Adrenal gland (tissue), 12 donors: ENCODE measurements around the gene EFNA3. TPM values are rescaled to one million over a fixed set of nuclear protein-coding genes. Genes with fewer than 3 reads are reported as not detected.

Experiments used
- DNase-seq, 7 donors: peaks; one replicate each; pipeline ENCODE4 v3.0.0-alpha.2; 2019 to 2020
- H3K27ac ChIP-seq, 5 donors: fragments of 200-600 bp; sonication (generic) in 4 of 5; 1 replicate in 3 of 5; 2 replicates in 2 of 5; pipeline versions ENCODE4 v1.5.1 to v1.8.0; 2016 to 2020; ENCODE audit warnings: mild to moderate bottlenecking in 1 of 5
- H3K27me3 ChIP-seq: fragments of 200-600 bp; 2 replicates; pipeline ENCODE4 v1.8.0; 2021
- H3K36me3 ChIP-seq, 2 donors: fragments of 200-600 bp; replicated peaks in 1 of 2; 1 replicate in 1 of 2; 2 replicates in 1 of 2; pipeline versions ENCODE4 v1.5.1 to v1.8.0; 2018 to 2022
- H3K4me1 ChIP-seq, 2 donors: fragments of 200-600 bp; replicated peaks in 1 of 2; 1 replicate in 1 of 2; 2 replicates in 1 of 2; pipeline versions ENCODE4 v1.5.1 to v1.8.0; 2018 to 2021
- H3K4me3 ChIP-seq, 4 donors: fragments of 200-600 bp; sonication (generic) in 3 of 4; one replicate each; pipeline ENCODE4 v1.5.1; 2016 to 2018
- H3K9me3 ChIP-seq, 3 donors: fragments of 200-600 bp; sonication (generic) in 1 of 3; replicated peaks in 1 of 3; 1 replicate in 2 of 3; 2 replicates in 1 of 3; pipeline versions ENCODE4 v1.5.1 to v1.8.0; 2016 to 2021
- CTCF ChIP-seq, 6 experiments: fragments of 450-650 bp in 4 of 6; fragments of 200-600 bp in 2 of 6; sonication (generic) in 1 of 6; IDR thresholded peaks; 1 replicate in 5 of 6; 2 replicates in 1 of 6; pipeline versions ENCODE4 v1.5.1 to v1.8.0; 2016 to 2021; ENCODE audit warnings: antibody characterized with exemption in 6 of 6, mild to moderate bottlenecking in 2 of 6, moderate library complexity in 1 of 6
- POLR2A ChIP-seq, 2 donors: fragments of 450-650 bp; IDR thresholded peaks; one replicate each; pipeline ENCODE4 v1.6.1; 2017; ENCODE audit warnings: antibody characterized with exemption in 2 of 2, mild to moderate bottlenecking in 2 of 2, moderate library complexity in 1 of 2
- WGBS, 4 donors: extraction: QIAGEN DNeasy Blood & Tissue Kit in 2 of 4; methylation state at CpG; one replicate each; pipeline versions ENCODE4 v1.1.5 to v1.1.7; 2013 to 2017; 5-methylcytosine and 5-hydroxymethylcytosine counted together
- intact Hi-C, 2 donors: fragments of 100-400 bp; cut with DNase I; formaldehyde crosslinking; loops; one replicate each; pipeline versions ENCODE4 v1.14.1 to v1.15.0; 2022 to 2023
- polyA plus RNA-seq, 3 donors: library from polyadenylated mRNA; stranded (reverse); fragments of 200-250 nt in 2 of 3; fragments of 350-450 nt in 1 of 3; fragmentation: Illumina TruSeq in 1 of 3; extraction: RNeasy Lipid Tissue Mini Kit (QIAGEN cat#74804) in 1 of 3; gene quantifications; one replicate each; pipeline ENCODE4 v1.2.3, GENCODE V29; 2013 to 2014
- total RNA-seq, 9 donors: library from RNA; depleted of rRNA in 4 of 9; stranded (reverse); fragments of >200 nt in 4 of 9; fragments of 120-200 nt in 1 of 9; fragmentation: NEBNext Ultra II Directional in 1 of 9; extraction: Animal tissue kit (Norgen Biotek cat#: 25700) in 1 of 9; gene quantifications; one replicate each; pipeline versions ENCODE4 v1.1.0 to v1.2.4, GENCODE V29; 2013 to 2023
- donor health status: healthy with polysubstance abuse.
- donor health status: Bipolar disorder and iron deficiency.
- donor health status: DM: yes; HTN: yes; CAD: no.
- donor health status: DM: no; HTN: no; CAD: no.
- donor health status: DM: no; HTN: no; CAD: no.
- donor health status: DM: yes; HTN: yes; CAD: no.

EFNA3 gene
- total and polyA plus RNA-seq, 12 donors, result 1.4 to 7.3 (median 3.3) TPM

DNA sequence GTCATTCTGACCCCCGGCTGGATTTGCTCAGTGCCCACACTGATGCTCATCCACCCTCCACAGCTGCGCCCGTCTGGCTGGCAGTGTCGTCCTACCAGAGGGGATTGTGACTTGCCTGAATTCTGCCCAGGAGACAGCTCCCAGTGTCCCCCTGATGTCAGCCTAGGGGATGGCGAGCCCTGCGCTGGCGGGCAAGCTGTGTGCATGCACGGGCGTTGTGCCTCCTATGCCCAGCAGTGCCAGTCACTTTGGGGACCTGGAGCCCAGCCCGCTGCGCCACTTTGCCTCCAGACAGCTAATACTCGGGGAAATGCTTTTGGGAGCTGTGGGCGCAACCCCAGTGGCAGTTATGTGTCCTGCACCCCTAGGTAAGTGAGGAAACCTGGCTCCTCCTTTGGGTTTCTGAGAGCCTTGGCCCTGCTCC, 20.8 kb upstream of the EFNA3 start:
- Histone ChIP-seq H3K36me3 (peaks cover 0 to 46% of the 10 kb centered on the region in 2 donors), H3K4me3 (no peak overlapping the region), H3K27ac (no peak overlapping the region), H3K4me1 (peaks cover 5 to 14% of the 10 kb centered on the region in 2 donors), H3K27me3 (no peaks in the 10 kb centered on the region), H3K9me3 (no peaks in the 10 kb centered on the region)
- no peak for DNase-seq
- 92 to 94% (median 93%) methylated on average over 5 to 13 of the region's 13 CpGs; no CpG with 5 or more reads in 1 of the 4 donors for WGBS, 4 donors
- intact Hi-C loops, result no loop called here
- TF ChIP-seq POLR2A (IDR thresholded peaks at IDR 0.05) (no peak), CTCF (IDR thresholded peaks at IDR 0.05) (no peak)

GRCh38 chr1:155060736-155061135, 17.9 kb upstream of the EFNA3 start:
- WGBS, 4 donors, result 74 to 90% (median 84%) methylated on average over 5 to 8 of the region's 8 CpGs
- TF ChIP-seq POLR2A (IDR thresholded peaks at IDR 0.05), result no peak
- TF ChIP-seq CTCF (IDR thresholded peaks at IDR 0.05), result no peak
- no peak overlapping the region for H3K4me3 ChIP-seq
- H3K36me3 ChIP-seq, result peaks cover 0 to 30% of the 10 kb centered on the region in 2 donors
- peak in 1 of 7 donors; percentile 20 for DNase-seq
- peaks cover 11 to 36% of the 10 kb centered on the region in 2 donors for H3K4me1 ChIP-seq
- no peaks in the 10 kb centered on the region for H3K9me3 ChIP-seq
- no peaks in the 10 kb centered on the region for H3K27me3 ChIP-seq
- H3K27ac ChIP-seq, result no peak overlapping the region
- intact Hi-C loops, result loop anchor here in 1 of 2 donors (5.0 kb wide), 1 partner anchor 153 kb away; no protein-coding TSS in a partner anchor

DNA sequence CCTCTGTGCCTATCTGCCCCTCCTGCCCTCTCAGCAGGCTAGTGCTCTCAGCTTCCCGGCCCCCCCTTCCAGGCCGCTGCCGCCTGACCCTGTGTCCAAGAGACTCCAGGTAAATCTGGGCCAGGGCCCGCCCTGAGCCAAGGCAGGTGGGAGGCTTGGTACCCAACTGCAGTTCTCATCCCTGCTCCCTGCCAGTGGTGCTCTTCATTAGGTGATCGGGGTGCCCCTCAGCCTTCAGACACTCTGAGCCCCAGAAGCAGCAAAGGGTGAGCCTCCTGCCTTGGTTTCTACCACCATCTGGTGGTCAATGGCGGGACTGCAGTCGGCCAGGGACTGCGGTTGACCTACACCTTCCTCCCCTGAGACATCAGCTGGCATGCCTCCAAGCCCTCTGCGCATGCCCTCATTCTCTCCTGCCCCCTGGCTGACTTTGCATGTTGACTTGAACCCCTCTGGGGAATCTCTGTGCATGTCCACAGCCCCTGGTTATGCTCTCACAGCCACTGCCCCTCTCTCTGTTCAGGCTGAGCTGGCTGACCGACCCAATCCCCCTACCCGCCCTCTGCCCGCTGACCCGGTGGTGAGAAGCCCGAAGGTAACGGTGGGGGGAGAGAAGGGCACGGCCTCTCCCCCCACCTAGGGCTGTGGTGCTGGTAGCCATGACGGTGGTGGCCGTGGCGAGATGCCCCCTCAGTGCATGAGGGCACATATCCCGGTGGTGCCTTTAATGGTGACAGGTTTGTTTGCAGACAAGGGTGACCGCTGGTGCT, 17.1 kb upstream of the EFNA3 start:
- TF ChIP-seq POLR2A (IDR thresholded peaks at IDR 0.05) (no peak), CTCF (IDR thresholded peaks at IDR 0.05) (peak; percentile 97 to 99 (median 98))
- H3K27me3 ChIP-seq, result no peaks in the 10 kb centered on the region
- intact Hi-C loops, result loop anchor here in 1 of 2 donors (2.0 to 5.0 kb wide), 2 partner anchors 23 to 154 kb away; no protein-coding TSS in a partner anchor
- DNase-seq, result peak; percentile 90 to 96 (median 92)
- H3K9me3 ChIP-seq, result no peaks in the 10 kb centered on the region
- peaks cover 0 to 23% of the 10 kb centered on the region in 2 donors for H3K36me3 ChIP-seq
- no peak overlapping the region for H3K27ac ChIP-seq
- 17 to 29% (median 23%) methylated on average over 16 to 21 of the region's 21 CpGs for WGBS, 4 donors
- H3K4me1 ChIP-seq, result peaks cover 11 to 36% of the 10 kb centered on the region in 2 donors
- no peak overlapping the region for H3K4me3 ChIP-seq

DNA sequence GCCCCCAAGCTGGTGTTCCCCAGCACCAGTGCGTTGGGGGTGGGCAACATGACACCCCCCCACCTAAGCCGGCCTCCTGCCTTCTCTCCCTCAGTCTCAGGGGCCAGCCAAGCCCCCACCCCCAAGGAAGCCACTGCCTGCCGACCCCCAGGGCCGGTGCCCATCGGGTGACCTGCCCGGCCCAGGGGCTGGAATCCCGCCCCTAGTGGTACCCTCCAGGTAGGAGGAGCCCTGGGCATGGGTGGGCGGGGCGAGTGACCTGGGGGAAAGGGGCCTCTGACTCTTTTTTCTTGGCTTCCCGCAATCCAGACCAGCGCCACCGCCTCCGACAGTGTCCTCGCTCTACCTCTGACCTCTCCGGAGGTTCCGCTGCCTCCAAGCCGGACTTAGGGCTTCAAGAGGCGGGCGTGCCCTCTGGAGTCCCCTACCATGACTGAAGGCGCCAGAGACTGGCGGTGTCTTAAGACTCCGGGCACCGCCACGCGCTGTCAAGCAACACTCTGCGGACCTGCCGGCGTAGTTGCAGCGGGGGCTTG, 16.4 kb upstream of the EFNA3 start:
- no peak for TF ChIP-seq CTCF (IDR thresholded peaks at IDR 0.05)
- TF ChIP-seq POLR2A (IDR thresholded peaks at IDR 0.05), result no peak
- H3K4me3 ChIP-seq, result no peak overlapping the region
- H3K9me3 ChIP-seq, result no peaks in the 10 kb centered on the region
- WGBS, 4 donors, result 21 to 46% (median 26%) methylated on average over 11 to 29 of the region's 29 CpGs
- no peaks in the 10 kb centered on the region for H3K27me3 ChIP-seq
- DNase-seq, result peak in 3 of 7 donors; percentile 37 to 53 (median 50)
- H3K4me1 ChIP-seq, result peaks cover 11 to 36% of the 10 kb centered on the region in 2 donors
- peaks cover 0 to 16% of the 10 kb centered on the region in 2 donors for H3K36me3 ChIP-seq
- intact Hi-C loops, result loop anchor here in 1 of 2 donors (2.0 to 5.0 kb wide), 2 partner anchors 23 to 155 kb away; no protein-coding TSS in a partner anchor
- no peak overlapping the region for H3K27ac ChIP-seq
